CD14-positive monocyte (primary cell): ENCODE measurements around the gene CHCHD6. TPM values are rescaled to one million over a fixed set of nuclear protein-coding genes. Genes with fewer than 3 reads are reported as not detected.

Experiments used
- DNase-seq, 3 donors: peaks; one replicate each; pipeline ENCODE4 v3.0.0-alpha.2; 2011 to 2022
- H2AFZ ChIP-seq: 2 replicates; pipeline ENCODE4 v1.6.0; 2012; ENCODE audit warnings: mild to moderate bottlenecking, low read depth, low read length, inconsistent platforms; ENCODE audit not compliant: insufficient read depth, poor library complexity, severe bottlenecking
- H3K27ac ChIP-seq, 2 donors: 1 replicate in 1 of 2; 2 replicates in 1 of 2; pipeline ENCODE4 v1.5.1; 2012 to 2013; ENCODE audit warnings: low read length in 2 of 2, control low read depth in 1 of 2, inconsistent platforms in 1 of 2, low read depth in 1 of 2, mild to moderate bottlenecking in 1 of 2
- H3K27me3 ChIP-seq, 2 donors: one replicate each; pipeline versions ENCODE4 v1.6.0 to v1.6.1; 2011 to 2013; ENCODE audit warnings: low read length in 2 of 2; ENCODE audit not compliant: control insufficient read depth in 2 of 2, insufficient read depth in 2 of 2
- H3K36me3 ChIP-seq, 2 donors: replicated peaks in 1 of 2; 1 replicate in 1 of 2; 2 replicates in 1 of 2; pipeline versions ENCODE4 v1.5.1 to v1.6.1; 2012 to 2013; ENCODE audit warnings: low read length in 2 of 2, control low read depth in 1 of 2, inconsistent platforms in 1 of 2, mild to moderate bottlenecking in 1 of 2; ENCODE audit not compliant: insufficient read depth in 2 of 2, control insufficient read depth in 1 of 2
- H3K4me1 ChIP-seq, 2 donors: 1 replicate in 1 of 2; 2 replicates in 1 of 2; pipeline versions ENCODE4 v1.5.1 to v1.6.1; 2012 to 2013; ENCODE audit warnings: low read length in 2 of 2, control low read depth in 1 of 2, inconsistent platforms in 1 of 2, mild to moderate bottlenecking in 1 of 2, moderate library complexity in 1 of 2; ENCODE audit not compliant: insufficient read depth in 2 of 2, control insufficient read depth in 1 of 2
- H3K4me2 ChIP-seq: replicated peaks from 2 replicates; pipeline ENCODE3; 2012; ENCODE audit warnings: low read length, moderate library complexity, mild to moderate bottlenecking; ENCODE audit not compliant: poor library complexity, severe bottlenecking; ENCODE audit errors: extremely low read depth
- H3K4me3 ChIP-seq, 3 experiments: fragments of 200-600 bp in 1 of 3; sonication (generic) in 1 of 3; replicated peaks in 1 of 3; 1 replicate in 2 of 3; 2 replicates in 1 of 3; pipeline ENCODE4 v1.5.1; 2011 to 2013; ENCODE audit warnings: low read length in 3 of 3, mild to moderate bottlenecking in 3 of 3, control low read depth in 2 of 3, low read depth in 2 of 3, inconsistent platforms in 1 of 3, moderate library complexity in 1 of 3
- H3K79me2 ChIP-seq: 2 replicates; pipeline ENCODE4 v1.6.0; 2012; ENCODE audit warnings: mild to moderate bottlenecking, control low read depth, inconsistent platforms, low read length, moderate library complexity; ENCODE audit not compliant: insufficient read depth
- H3K9ac ChIP-seq: 2 replicates; pipeline ENCODE4 v1.6.0; 2017; ENCODE audit warnings: low read length, mild to moderate bottlenecking; ENCODE audit not compliant: insufficient read depth, poor library complexity, severe bottlenecking
- H3K9me3 ChIP-seq, 2 donors: replicated peaks in 1 of 2; 1 replicate in 1 of 2; 2 replicates in 1 of 2; pipeline versions ENCODE4 v1.5.1 to v1.6.1; 2012 to 2013; ENCODE audit warnings: low read length in 2 of 2, control low read depth in 1 of 2; ENCODE audit not compliant: control insufficient read depth in 1 of 2, insufficient read depth in 1 of 2
- H4K20me1 ChIP-seq: 2 replicates; pipeline ENCODE4 v1.6.0; 2012; ENCODE audit warnings: mild to moderate bottlenecking, low read length, control low read depth, moderate library complexity; ENCODE audit not compliant: insufficient read depth
- H3K27ac Mint-ChIP-seq, 7 donors: one replicate each; pipeline ENCODE4 v1.8.0; 2020; ENCODE audit warnings: mild to moderate bottlenecking in 7 of 7, mixed read lengths in 7 of 7, moderate library complexity in 6 of 7, inconsistent platforms in 2 of 7
- H3K27me3 Mint-ChIP-seq, 3 donors: one replicate each; pipeline ENCODE4 v1.8.0; 2021 to 2022; ENCODE audit warnings: low read depth in 3 of 3, mild to moderate bottlenecking in 3 of 3, mixed read lengths in 3 of 3, moderate library complexity in 3 of 3, inconsistent platforms in 1 of 3
- H3K36me3 Mint-ChIP-seq, 2 donors: one replicate each; pipeline ENCODE4 v1.8.0; 2020; ENCODE audit warnings: mixed read lengths in 2 of 2, inconsistent platforms in 1 of 2, mild to moderate bottlenecking in 1 of 2
- H3K4me1 Mint-ChIP-seq: one replicate; pipeline ENCODE4 v1.8.0; 2020; ENCODE audit warnings: mild to moderate bottlenecking, mixed read lengths
- H3K4me3 Mint-ChIP-seq, 2 donors: one replicate each; pipeline ENCODE4 v1.8.0; 2020; ENCODE audit warnings: mild to moderate bottlenecking in 2 of 2, mixed read lengths in 2 of 2, moderate library complexity in 1 of 2
- H3K9me3 Mint-ChIP-seq, 7 donors: one replicate each; pipeline ENCODE4 v1.8.0; 2020 to 2022; ENCODE audit warnings: mixed read lengths in 7 of 7, mild to moderate bottlenecking in 6 of 7, moderate library complexity in 6 of 7, inconsistent platforms in 2 of 7
- WGBS: methylation state at CpG from one replicate; pipeline ENCODE4 v1.1.5; 2013; ENCODE audit warnings: missing lambda C conversion rate; ENCODE audit not compliant: insufficient coverage; 5-methylcytosine and 5-hydroxymethylcytosine counted together
- intact Hi-C, 2 donors: fragments of 100-400 bp; cut with micrococcal nuclease; formaldehyde crosslinking; loops; one replicate each; pipeline versions ENCODE4 v1.15.0 to v1.15.1; 2023
- polyA plus RNA-seq, 3 donors: library from polyadenylated mRNA; depleted of rRNA in 1 of 3; unstranded in 2 of 3; stranded (reverse) in 1 of 3; fragments of 300-500 nt in 2 of 3; fragments of >200 nt in 1 of 3; fragmentation: Illumina TruSeq in 2 of 3; gene quantifications; 1 replicate in 2 of 3; 2 replicates in 1 of 3; pipeline ENCODE4 v1.2.3, GENCODE V29; 2012 to 2021
- TF ChIP-seq, protein P1 (sequence below): fragments of 200-600 bp; IDR thresholded peaks from one replicate; pipeline ENCODE4 v1.8.0; 2022; ENCODE audit warnings: antibody characterized with exemption, mild to moderate bottlenecking

Gene CHCHD6
- polyA plus RNA-seq, 3 donors, result 1.1 to 1.8 (median 1.8) TPM

DNA sequence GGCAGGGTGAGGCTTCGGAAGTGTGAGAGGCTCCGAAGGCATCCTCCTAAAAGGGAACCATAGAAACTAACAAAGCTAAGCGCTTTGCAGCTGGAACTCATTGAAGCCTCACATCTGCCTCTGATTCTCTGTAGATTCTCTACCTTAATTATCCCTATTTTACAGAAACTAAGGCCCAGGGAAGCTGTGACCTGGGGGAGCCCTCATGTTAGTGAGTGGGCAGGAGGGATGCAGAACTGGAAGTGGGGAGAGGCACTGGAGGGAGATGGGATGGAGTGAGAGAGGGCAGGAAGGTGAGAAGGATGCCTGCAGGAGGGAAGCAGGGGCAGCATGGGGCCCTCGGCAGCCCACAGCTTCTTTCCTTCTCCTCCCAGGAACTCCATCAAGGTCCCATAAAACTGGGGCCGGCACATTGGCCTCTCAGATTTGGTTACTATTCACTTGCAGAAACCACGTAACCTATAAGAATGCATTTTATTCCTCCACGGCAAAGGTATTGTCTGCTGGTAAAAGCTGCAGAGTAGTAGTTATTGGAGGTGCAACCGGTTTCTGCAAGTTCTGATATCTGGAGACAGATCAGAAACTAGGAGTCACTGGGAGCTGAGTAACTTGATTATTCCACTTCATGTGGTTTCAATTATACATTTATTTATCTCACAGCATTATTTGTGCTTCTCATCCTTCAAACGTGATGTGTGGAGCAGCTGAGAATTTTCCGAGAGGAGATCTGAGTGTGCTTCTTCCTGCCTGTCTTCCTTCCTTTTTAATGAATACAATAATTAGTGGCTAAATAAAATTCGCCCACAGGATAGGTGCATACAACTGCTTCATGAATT lies 24.0 kb upstream of the CHCHD6 start:
- Histone ChIP-seq H3K27ac (no peak overlapping the region), H3K79me2 (no peaks in the 10 kb centered on the region), H3K4me1 (peaks cover 5 to 8% of the 10 kb centered on the region in 2 donors), H3K4me2 (no peak overlapping the region), H3K36me3 (no peaks in the 10 kb centered on the region), H3K4me3 (no peak overlapping the region), H3K9ac (no peak overlapping the region), H2AFZ (no peak overlapping the region), H3K27me3 (peaks cover 0 to 12% of the 10 kb centered on the region in 2 donors), H4K20me1 (no peaks in the 10 kb centered on the region), H3K9me3 (no peaks in the 10 kb centered on the region)
- intact Hi-C loops, result loop anchor here (2.0 to 10.0 kb wide), 4 partner anchors 302 to 865 kb away; partner anchors contain the start of gene PLXNA1 (in 1 of the 2)
- H3K4me3 Mint-ChIP-seq, result peak overlapping the region in 1 of 2 donors; percentile 17
- no peak for DNase-seq
- 98% methylated on average over 6 of the region's 11 CpGs for WGBS
- peaks cover 13 to 26% (median 20%) of the 10 kb centered on the region in 3 donors for H3K27me3 Mint-ChIP-seq
- peaks cover 8% of the 10 kb centered on the region for H3K4me1 Mint-ChIP-seq
- TF ChIP-seq, protein P1, sequence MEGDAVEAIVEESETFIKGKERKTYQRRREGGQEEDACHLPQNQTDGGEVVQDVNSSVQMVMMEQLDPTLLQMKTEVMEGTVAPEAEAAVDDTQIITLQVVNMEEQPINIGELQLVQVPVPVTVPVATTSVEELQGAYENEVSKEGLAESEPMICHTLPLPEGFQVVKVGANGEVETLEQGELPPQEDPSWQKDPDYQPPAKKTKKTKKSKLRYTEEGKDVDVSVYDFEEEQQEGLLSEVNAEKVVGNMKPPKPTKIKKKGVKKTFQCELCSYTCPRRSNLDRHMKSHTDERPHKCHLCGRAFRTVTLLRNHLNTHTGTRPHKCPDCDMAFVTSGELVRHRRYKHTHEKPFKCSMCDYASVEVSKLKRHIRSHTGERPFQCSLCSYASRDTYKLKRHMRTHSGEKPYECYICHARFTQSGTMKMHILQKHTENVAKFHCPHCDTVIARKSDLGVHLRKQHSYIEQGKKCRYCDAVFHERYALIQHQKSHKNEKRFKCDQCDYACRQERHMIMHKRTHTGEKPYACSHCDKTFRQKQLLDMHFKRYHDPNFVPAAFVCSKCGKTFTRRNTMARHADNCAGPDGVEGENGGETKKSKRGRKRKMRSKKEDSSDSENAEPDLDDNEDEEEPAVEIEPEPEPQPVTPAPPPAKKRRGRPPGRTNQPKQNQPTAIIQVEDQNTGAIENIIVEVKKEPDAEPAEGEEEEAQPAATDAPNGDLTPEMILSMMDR, result no peak
- no peak overlapping the region for H3K27ac Mint-ChIP-seq
- peaks cover 0 to 2% (median 0%) of the 10 kb centered on the region in 7 donors for H3K9me3 Mint-ChIP-seq
- H3K36me3 Mint-ChIP-seq, result no peaks in the 10 kb centered on the region

DNA sequence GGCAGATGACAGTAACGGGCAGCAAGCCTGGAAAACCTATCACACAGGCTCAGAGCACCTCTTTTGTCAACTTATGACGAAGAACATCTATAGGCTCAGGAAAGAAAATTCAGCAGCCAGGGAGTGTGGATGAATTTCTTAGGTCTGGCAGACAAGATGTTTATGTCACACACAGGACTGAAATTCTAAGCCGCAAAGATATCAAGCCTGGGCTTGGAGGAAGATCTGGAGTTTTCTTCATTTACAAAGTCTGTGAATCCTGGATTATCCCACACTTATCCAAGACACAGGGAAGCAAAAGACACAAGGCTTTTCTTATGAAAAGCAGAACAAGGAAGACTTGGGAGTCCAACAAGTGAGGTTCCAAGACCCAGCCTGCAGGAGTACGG lies 23.4 kb upstream of the CHCHD6 start:
- intact Hi-C loops, result loop anchor here in 1 of 2 donors (10.0 kb wide), 1 partner anchor 864 kb away; no protein-coding TSS in a partner anchor
- H3K9ac ChIP-seq, result no peak overlapping the region
- WGBS, result 100% methylated on average over 2 of the region's 4 CpGs
- Mint-ChIP-seq H3K27me3 (peaks cover 13 to 26% (median 20%) of the 10 kb centered on the region in 3 donors), H3K4me3 (no peak overlapping the region), H3K27ac (no peak overlapping the region), H3K36me3 (no peaks in the 10 kb centered on the region), H3K9me3 (peaks cover 0 to 2% (median 0%) of the 10 kb centered on the region in 7 donors), H3K4me1 (peaks cover 8% of the 10 kb centered on the region)
- H4K20me1 ChIP-seq, result no peaks in the 10 kb centered on the region
- H3K27ac ChIP-seq, result no peak overlapping the region
- peaks cover 0 to 12% of the 10 kb centered on the region in 2 donors for H3K27me3 ChIP-seq
- no peaks in the 10 kb centered on the region for H3K79me2 ChIP-seq
- no peaks in the 10 kb centered on the region for H3K36me3 ChIP-seq
- no peak overlapping the region for H2AFZ ChIP-seq
- no peaks in the 10 kb centered on the region for H3K9me3 ChIP-seq
- TF ChIP-seq, protein P1, result no peak
- H3K4me1 ChIP-seq, result peaks cover 5 to 8% of the 10 kb centered on the region in 2 donors
- no peak overlapping the region for H3K4me3 ChIP-seq
- DNase-seq, result no peak
- no peak overlapping the region for H3K4me2 ChIP-seq
